OCI-LY3 (cell line): Measurements from ENCODE around the gene LMCD1.

Source experiments
- EZH2phosphoT487 ChIP-seq: fragments of 200-600 bp; shearing (Covaris generic); IDR thresholded peaks from 2 replicates; pipeline ENCODE4 v1.6.1; 2018; ENCODE audit warnings: antibody characterized with exemption, mixed run types, low read depth
- TF ChIP-seq, protein P1 (sequence below): fragments of 200-600, 300-600 bp; sonication (generic); IDR thresholded peaks from 2 replicates; pipeline ENCODE4 v1.5.1; 2014; ENCODE audit warnings: antibody characterized with exemption, low read length, low read depth

DNA sequence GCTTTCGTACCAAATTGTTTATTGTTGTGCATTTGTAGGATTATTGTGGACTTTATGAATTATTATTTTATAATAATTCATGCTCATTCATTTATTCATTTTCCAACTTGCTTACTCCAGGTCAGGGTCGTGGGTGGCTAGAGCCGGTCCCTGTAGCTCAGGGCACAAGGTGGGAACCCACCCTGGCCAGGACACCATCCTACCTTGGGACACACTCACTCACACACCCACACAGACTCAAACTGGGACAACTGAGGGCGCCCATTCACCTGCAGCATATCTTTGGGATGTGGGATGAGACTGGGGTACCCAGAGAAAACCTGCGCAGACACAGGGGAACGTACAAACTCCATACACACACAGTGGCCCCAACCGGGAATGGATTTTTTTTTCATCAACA is 102.4 kb downstream of the LMCD1 start:
- TF ChIP-seq, protein P1, sequence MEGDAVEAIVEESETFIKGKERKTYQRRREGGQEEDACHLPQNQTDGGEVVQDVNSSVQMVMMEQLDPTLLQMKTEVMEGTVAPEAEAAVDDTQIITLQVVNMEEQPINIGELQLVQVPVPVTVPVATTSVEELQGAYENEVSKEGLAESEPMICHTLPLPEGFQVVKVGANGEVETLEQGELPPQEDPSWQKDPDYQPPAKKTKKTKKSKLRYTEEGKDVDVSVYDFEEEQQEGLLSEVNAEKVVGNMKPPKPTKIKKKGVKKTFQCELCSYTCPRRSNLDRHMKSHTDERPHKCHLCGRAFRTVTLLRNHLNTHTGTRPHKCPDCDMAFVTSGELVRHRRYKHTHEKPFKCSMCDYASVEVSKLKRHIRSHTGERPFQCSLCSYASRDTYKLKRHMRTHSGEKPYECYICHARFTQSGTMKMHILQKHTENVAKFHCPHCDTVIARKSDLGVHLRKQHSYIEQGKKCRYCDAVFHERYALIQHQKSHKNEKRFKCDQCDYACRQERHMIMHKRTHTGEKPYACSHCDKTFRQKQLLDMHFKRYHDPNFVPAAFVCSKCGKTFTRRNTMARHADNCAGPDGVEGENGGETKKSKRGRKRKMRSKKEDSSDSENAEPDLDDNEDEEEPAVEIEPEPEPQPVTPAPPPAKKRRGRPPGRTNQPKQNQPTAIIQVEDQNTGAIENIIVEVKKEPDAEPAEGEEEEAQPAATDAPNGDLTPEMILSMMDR: no peak
- no peak for TF ChIP-seq EZH2phosphoT487
